WERI-Rb-1 (cell line): Measurements from ENCODE around the gene MAGED2.
"Not testable (repeated sequence)": the region's sequence is repeated elsewhere in the genome, so short reads cannot be mapped to it uniquely, and the experiment has no call there.

Source experiments
- DNase-seq: peaks from one replicate; pipeline ENCODE4 v3.0.0-alpha.2; 2020
- H3K27ac ChIP-seq: fragments of 250-450 bp; sonication (Bioruptor Pico); 2 replicates; pipeline ENCODE4 v1.5.1; 2020; ENCODE audit warnings: mild to moderate bottlenecking, moderate library complexity
- H3K27me3 ChIP-seq: fragments of 250-450 bp; sonication (Bioruptor Pico); 2 replicates; pipeline ENCODE4 v1.5.1; 2021; ENCODE audit warnings: mild to moderate bottlenecking, low read depth, moderate library complexity; ENCODE audit not compliant: insufficient read depth, severe bottlenecking
- H3K36me3 ChIP-seq: fragments of 250-450 bp; sonication (Bioruptor Pico); 2 replicates; pipeline ENCODE4 v1.5.1; 2020; ENCODE audit warnings: mild to moderate bottlenecking, moderate library complexity
- H3K4me3 ChIP-seq: 2 replicates; pipeline ENCODE4 v1.5.1; 2011; ENCODE audit warnings: low read depth, mild to moderate bottlenecking, control low read depth, low read length
- H3K9me3 ChIP-seq: fragments of 250-450 bp; sonication (Bioruptor Pico); 2 replicates; pipeline ENCODE4 v1.5.1; 2021; ENCODE audit warnings: mild to moderate bottlenecking, moderate library complexity; ENCODE audit not compliant: severe bottlenecking
- TF ChIP-seq, protein P1 (sequence below): IDR thresholded peaks from 2 replicates; pipeline ENCODE4 v1.5.1; 2011; ENCODE audit warnings: low read depth, mild to moderate bottlenecking, control low read depth, inconsistent platforms, low read length

The MAGED2 gene

DNA sequence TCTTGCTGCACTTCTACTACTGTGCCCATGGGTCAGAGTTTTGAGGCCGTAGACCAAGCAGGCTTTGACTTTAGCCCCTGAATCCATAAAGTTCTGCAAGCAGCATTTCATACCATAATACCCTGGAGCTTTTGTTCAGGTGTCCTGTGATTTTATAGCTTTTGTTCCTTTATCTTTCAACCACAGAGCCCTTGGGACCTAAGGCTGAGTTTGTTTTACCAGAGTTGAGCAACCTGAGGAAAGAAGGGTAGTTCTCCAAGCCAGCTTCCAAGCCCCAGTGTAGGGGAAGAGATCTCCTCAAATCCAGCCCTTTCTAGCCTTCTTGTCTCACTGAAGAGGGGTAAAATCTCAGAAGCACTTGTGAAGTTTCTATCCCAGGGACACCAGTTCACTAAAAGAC, 35.1 kb downstream of the MAGED2 start:
- no peak for DNase-seq
- TF ChIP-seq, protein P1, sequence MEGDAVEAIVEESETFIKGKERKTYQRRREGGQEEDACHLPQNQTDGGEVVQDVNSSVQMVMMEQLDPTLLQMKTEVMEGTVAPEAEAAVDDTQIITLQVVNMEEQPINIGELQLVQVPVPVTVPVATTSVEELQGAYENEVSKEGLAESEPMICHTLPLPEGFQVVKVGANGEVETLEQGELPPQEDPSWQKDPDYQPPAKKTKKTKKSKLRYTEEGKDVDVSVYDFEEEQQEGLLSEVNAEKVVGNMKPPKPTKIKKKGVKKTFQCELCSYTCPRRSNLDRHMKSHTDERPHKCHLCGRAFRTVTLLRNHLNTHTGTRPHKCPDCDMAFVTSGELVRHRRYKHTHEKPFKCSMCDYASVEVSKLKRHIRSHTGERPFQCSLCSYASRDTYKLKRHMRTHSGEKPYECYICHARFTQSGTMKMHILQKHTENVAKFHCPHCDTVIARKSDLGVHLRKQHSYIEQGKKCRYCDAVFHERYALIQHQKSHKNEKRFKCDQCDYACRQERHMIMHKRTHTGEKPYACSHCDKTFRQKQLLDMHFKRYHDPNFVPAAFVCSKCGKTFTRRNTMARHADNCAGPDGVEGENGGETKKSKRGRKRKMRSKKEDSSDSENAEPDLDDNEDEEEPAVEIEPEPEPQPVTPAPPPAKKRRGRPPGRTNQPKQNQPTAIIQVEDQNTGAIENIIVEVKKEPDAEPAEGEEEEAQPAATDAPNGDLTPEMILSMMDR: no peak
- H3K27me3 ChIP-seq: peaks cover 25% of the 10 kb centered on the region
- no peaks in the 10 kb centered on the region for H3K36me3 ChIP-seq
- H3K4me3 ChIP-seq: no peak overlapping the region
- H3K27ac ChIP-seq: no peak overlapping the region
- H3K9me3 ChIP-seq: no peaks in the 10 kb centered on the region

DNA sequence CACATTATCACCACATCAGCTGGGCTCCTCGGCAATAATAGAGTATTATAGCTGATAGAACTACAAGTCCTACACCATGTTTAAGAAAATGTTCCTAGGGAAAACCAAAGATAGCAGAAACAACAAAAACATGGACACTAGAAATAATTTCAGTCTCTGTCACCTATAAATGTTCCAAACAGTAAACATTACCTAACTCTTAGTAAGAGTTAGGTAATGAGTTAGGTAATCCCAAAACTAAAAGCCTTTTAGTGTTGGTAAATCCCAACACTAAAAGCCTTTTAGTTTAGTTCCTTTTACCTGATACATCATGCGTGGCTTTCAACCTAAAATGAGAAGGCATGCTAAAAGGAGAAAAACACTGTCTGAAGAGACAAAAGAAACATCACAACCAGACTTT, 35.5 kb downstream of the MAGED2 start:
- Histone ChIP-seq H3K27ac (no peak overlapping the region), H3K9me3 (no peaks in the 10 kb centered on the region), H3K27me3 (peaks cover 21% of the 10 kb centered on the region), H3K36me3 (no peaks in the 10 kb centered on the region), H3K4me3 (no peak overlapping the region)
- no peak for DNase-seq
- TF ChIP-seq, protein P1: no peak

DNA sequence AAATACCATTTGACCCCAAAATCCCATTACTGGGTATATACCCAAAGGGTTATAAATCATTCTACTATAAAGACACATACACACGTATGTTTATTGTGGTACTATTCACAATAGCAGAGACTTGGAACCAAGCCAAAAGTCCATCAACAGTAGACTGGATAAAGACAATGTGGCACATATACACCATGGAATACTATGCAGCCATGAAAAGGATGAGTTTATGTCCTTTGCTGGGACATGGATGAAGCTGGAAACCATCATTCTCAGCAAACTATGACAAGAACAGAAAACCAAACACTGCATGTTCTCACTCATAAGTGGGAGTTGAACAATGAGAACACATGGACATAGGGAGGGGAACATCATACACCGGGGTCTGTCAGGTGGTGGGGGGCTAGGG, 40.2 kb downstream of the MAGED2 start:
- H3K27ac ChIP-seq, H3K36me3 ChIP-seq, H3K4me3 ChIP-seq, H3K9me3 ChIP-seq, DNase-seq: not testable (repeated sequence)
- peaks cover 20% of the 10 kb centered on the region for H3K27me3 ChIP-seq

DNA sequence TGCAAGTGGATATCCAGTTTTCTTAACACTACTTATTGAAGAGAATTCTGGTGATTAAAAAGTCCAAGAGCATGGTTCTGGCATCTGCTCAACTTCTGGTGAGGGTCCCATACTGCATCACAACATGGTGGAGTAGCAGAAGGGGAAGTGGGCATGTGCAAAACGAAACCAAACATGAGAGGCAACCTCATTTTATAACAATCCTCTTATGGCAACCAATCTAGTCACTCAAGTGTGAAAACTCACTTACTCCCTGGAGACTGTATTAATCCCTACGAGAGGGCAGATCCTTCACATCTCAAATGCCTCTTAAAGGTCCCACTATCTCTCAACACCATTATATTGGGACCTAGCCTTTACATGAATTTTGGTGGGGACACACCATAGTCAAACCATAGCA, 57.7 kb downstream of the MAGED2 start:
- H3K27me3 ChIP-seq: peaks cover 2% of the 10 kb centered on the region
- H3K27ac ChIP-seq: no peak overlapping the region
- H3K36me3 ChIP-seq: no peaks in the 10 kb centered on the region
- H3K9me3 ChIP-seq: no peaks in the 10 kb centered on the region
- TF ChIP-seq, protein P1: no peak
- H3K4me3 ChIP-seq: no peak overlapping the region
- DNase-seq: no peak
